Measurements from ENCODE around the gene ZNF821.

DNA sequence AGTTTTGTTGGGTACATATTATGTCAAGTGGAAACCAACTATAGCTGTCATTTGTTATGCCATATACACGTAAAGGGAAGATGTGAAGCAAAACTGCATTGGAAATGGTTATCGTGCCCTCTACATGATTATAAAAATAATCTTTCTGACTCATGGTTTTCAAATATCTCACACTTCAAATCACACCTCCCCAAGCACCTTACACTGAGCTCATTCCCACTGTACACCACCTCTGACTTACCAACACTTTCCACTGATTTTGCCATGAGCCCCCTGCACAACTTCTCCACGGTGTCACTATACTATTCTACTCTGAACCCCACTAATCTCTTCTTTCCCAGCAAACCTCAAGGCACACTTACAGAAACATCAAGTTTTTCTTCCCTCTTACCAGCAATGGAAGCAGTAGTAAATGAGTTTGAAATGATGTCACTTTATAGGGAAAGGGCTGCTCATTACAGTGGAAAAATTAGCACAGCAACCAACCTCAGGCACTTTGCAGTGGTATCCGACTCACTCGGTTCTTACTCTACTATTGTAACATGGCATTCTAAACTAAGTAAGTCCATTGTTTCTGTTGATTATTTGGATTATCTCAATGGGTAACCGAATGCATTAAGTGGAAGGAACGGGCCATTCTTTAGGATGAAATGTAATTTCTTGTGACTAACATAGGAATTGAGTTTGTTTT lies 18.7 kb downstream of the ZNF821 start:
- TF ChIP-seq GATA2 (IDR thresholded peaks at IDR 0.05; ENCODE audit: low read depth, low read length) (no peak), GATA3 (IDR thresholded peaks at IDR 0.05; ENCODE audit: low read depth, low read length) (no peak)

Measured in SH-SY5Y (cell line).